Heart right ventricle (tissue), 16 donors: Measurements from ENCODE around the gene GLYR1. TPM values are rescaled to one million over a fixed set of nuclear protein-coding genes. Genes with fewer than 3 reads are reported as not detected.

ENCODE experiments used
- ATAC-seq, 8 donors: fragments of 200-7000 bp; cut with Tn5 transposase; one replicate each; pipeline ENCODE4 v1.9.1; 2020; ENCODE audit warnings: mild to moderate bottlenecking in 8 of 8, moderate library complexity in 8 of 8, moderate number of reproducible peaks in 1 of 8
- DNase-seq, 2 donors: peaks; one replicate each; pipeline ENCODE4 v3.0.0-alpha.2; 2020
- H3K27ac ChIP-seq, 10 donors: fragments of 200-600 bp; sonication (generic) in 2 of 10; one replicate each; pipeline versions ENCODE4 v1.5.0 to v1.8.0; 2020 to 2022; ENCODE audit warnings: mild to moderate bottlenecking in 3 of 10
- H3K27me3 ChIP-seq, 7 donors: fragments of 200-600 bp; one replicate each; pipeline ENCODE4 v1.8.0; 2021 to 2022; ENCODE audit warnings: mild to moderate bottlenecking in 2 of 7
- H3K36me3 ChIP-seq, 9 donors: fragments of 200-600 bp; sonication (generic) in 1 of 9; one replicate each; pipeline versions ENCODE4 v1.5.0 to v1.8.0; 2020 to 2022; ENCODE audit warnings: mild to moderate bottlenecking in 2 of 9
- H3K4me1 ChIP-seq, 9 donors: fragments of 200-600 bp; sonication (generic) in 1 of 9; one replicate each; pipeline versions ENCODE4 v1.5.0 to v1.8.0; 2020 to 2022; ENCODE audit warnings: mild to moderate bottlenecking in 4 of 9
- H3K4me3 ChIP-seq, 10 donors: fragments of 200-600 bp; sonication (generic) in 2 of 10; one replicate each; pipeline versions ENCODE4 v1.5.0 to v1.8.0; 2020 to 2022; ENCODE audit warnings: mild to moderate bottlenecking in 7 of 10, moderate library complexity in 2 of 10
- H3K9me3 ChIP-seq, 11 donors: fragments of 200-600 bp in 10 of 11; sonication (generic) in 2 of 11; one replicate each; pipeline versions ENCODE4 v1.5.0 to v1.8.0; 2013 to 2022; ENCODE audit warnings: mild to moderate bottlenecking in 2 of 11, control low read depth in 1 of 11, moderate library complexity in 1 of 11
- CTCF ChIP-seq, 9 donors: fragments of 200-600 bp; sonication (generic) in 2 of 9; IDR thresholded peaks; one replicate each; pipeline versions ENCODE4 v1.5.0 to v1.8.0; 2021 to 2022; ENCODE audit warnings: antibody characterized with exemption in 9 of 9, mild to moderate bottlenecking in 5 of 9, moderate library complexity in 1 of 9
- WGBS, 2 donors: extraction: QIAGEN DNeasy Blood & Tissue Kit; methylation state at CpG; one replicate each; pipeline ENCODE4 v1.1.7; 2013; ENCODE audit warnings: inconsistent platforms in 1 of 2; 5-methylcytosine and 5-hydroxymethylcytosine counted together
- intact Hi-C, 10 donors: fragments of 100-400 bp; cut with DNase I; formaldehyde crosslinking; loops; one replicate each; pipeline versions ENCODE4 v1.11.1 to v1.14.2; 2022
- polyA plus RNA-seq, 2 donors: library from polyadenylated mRNA; stranded (reverse); fragments of 200-250 nt; gene quantifications; one replicate each; pipeline ENCODE4 v1.2.3, GENCODE V29; 2013
- total RNA-seq, 10 donors: library from RNA; stranded (reverse); fragmentation: NEBNext Ultra II Directional in 3 of 10; extraction: Animal tissue kit (Norgen Biotek cat#: 25700) in 3 of 10; gene quantifications; one replicate each; pipeline versions ENCODE4 v1.2.1 to v1.2.4, GENCODE V29; 2021 to 2023
- donor health status: Arrhythmogenic right ventricular cardiomyopathy.
- donor health status: ischemic (EF 13 %, LVEDD 7.1; RV severe dilation, severe dysfunction).
- donor health status: healthy with polysubstance abuse.
- donor health status: DM: no; HTN: yes; CAD: no.
- donor health status: DM: no; HTN: no; CAD: no.
- donor health status: ischemic (EF 25% LVEDD 6.9; RV normal size, moderate dysfunction).
- donor health status: ischemic (EF 25% LVEDD 5.7; RV mildly dilated, moderate dysfunction).
- donor health status: healthy.
- donor health status: DM: yes; HTN: yes; CAD: no.
- donor health status: Ischemic cardiomyopathy.
- donor health status: ischemic (EF 35%, LVEDD 5.7; RV mildly dilated, moderate dysfunction).
- donor health status: nonischemic (EF 11% LVEDD 7.7; RV severe dilation, severe dysfunction).
- donor health status: DM: yes; HTN: yes; CAD: no.
- donor health status: PGD.
- donor health status: ischemic (EF 29% LVEDD 5.4; RV normal size, mild dysfunction).
- donor health status: nonischemic (EF 23%, LVEDD 6.1; RV moderate dilation, normal function).

The GLYR1 gene
- total and polyA plus RNA-seq, 12 donors, result 36.5 to 105 (median 73.3) TPM

GRCh38 chr16:4893103-4893862, 46.2 kb upstream of the GLYR1 start:
- peaks cover 8 to 20% (median 14%) of the 10 kb centered on the region in 9 donors for H3K4me1 ChIP-seq
- peaks cover 0 to 18% (median 0%) of the 10 kb centered on the region in 9 donors for H3K36me3 ChIP-seq
- DNase-seq, result no peak
- TF ChIP-seq CTCF (IDR thresholded peaks at IDR 0.05), result no peak
- peaks cover 0 to 2% (median 0%) of the 10 kb centered on the region in 11 donors for H3K9me3 ChIP-seq
- H3K27ac ChIP-seq, result peak overlapping the region in 6 of 10 donors; percentile 17 to 64 (median 47)
- no peak overlapping the region for H3K4me3 ChIP-seq
- H3K27me3 ChIP-seq, result no peaks in the 10 kb centered on the region
- WGBS, 2 donors, result 90% methylated on average over 26 of the region's 26 CpGs
- peak in 5 of 8 donors; percentile 2 to 33 (median 17) for ATAC-seq
- intact Hi-C loops, result loop anchor here in 1 of 10 donors (5.0 kb wide), 1 partner anchor 44 kb away; the partner anchor contains the start of gene PPL

GRCh38 chr16:4892361-4893102, 45.4 kb upstream of the GLYR1 start:
- DNase-seq (peak; percentile 40 to 42), ATAC-seq (peak; percentile 41 to 84 (median 70))
- intact Hi-C loops, result loop anchor here in 1 of 10 donors (5.0 kb wide), 1 partner anchor 45 kb away; the partner anchor contains the start of gene PPL
- Histone ChIP-seq H3K36me3 (peaks cover 0 to 26% (median 7%) of the 10 kb centered on the region in 9 donors), H3K4me1 (peaks cover 8 to 20% (median 14%) of the 10 kb centered on the region in 9 donors), H3K27ac (peak overlapping the region in 7 of 10 donors; percentile 17 to 64 (median 43)), H3K9me3 (no peaks in the 10 kb centered on the region), H3K4me3 (no peak overlapping the region), H3K27me3 (no peaks in the 10 kb centered on the region)
- WGBS, 2 donors, result 20 to 25% methylated on average over 23 of the region's 23 CpGs
- no peak for TF ChIP-seq CTCF (IDR thresholded peaks at IDR 0.05)

- intact Hi-C loops, result loop anchor here in 1 of 10 donors (5.0 kb wide), 1 partner anchor 45 kb away; the partner anchor contains the start of gene PPL
- Histone ChIP-seq H3K36me3 (peaks cover 0 to 33% (median 11%) of the 10 kb centered on the region in 9 donors), H3K4me1 (peaks cover 8 to 20% (median 14%) of the 10 kb centered on the region in 9 donors), H3K27ac (peak overlapping the region in 2 of 10 donors; percentile 42 to 53), H3K27me3 (no peaks in the 10 kb centered on the region), H3K4me3 (no peak overlapping the region), H3K9me3 (no peaks in the 10 kb centered on the region)
- no peak for TF ChIP-seq CTCF (IDR thresholded peaks at IDR 0.05)
- no peak for ATAC-seq
- no peak for DNase-seq
- 77% methylated on average over 12 of the region's 12 CpGs for WGBS, 2 donors
Observed at GRCh38 chr16:4891886-4892216, 44.8 kb upstream of the GLYR1 start.
